ENCODE results near the gene APOC1. TPM values are rescaled to one million over a fixed set of nuclear protein-coding genes. Genes with fewer than 3 reads are reported as not detected.
A peak's percentile ranks its signal among the peaks of the same experiment; 100 is the strongest.

APOC1 gene
- total RNA-seq, 1 experiment from 2014 or later = 48.5 TPM

GRCh38 chr19:44876930-44877535 lies 37.4 kb upstream of the APOC1 start:
- POLR2A ChIA-PET = no interaction called here
- in situ Hi-C loops (cut with HindIII; ENCODE audit: low pct_unique_long_range_greater_than_20kb, low sequenced_read_pairs) (no loop called here), intact Hi-C loops (cut with micrococcal nuclease; ENCODE audit: unreplicated experiment) (no loop called here)
- Histone ChIP-seq H3K4me3 (ENCODE audit: low read depth in 2 of 2, low read length in 2 of 2) (no peak overlapping the region), H3K27ac (ENCODE audit: low read length) (no peak overlapping the region; the same call in 1 of the 2 replicates), H3K4me1 (ENCODE audit: control insufficient read depth, insufficient read depth, low read length) (peaks cover 17% of the 10 kb centered on the region; the same call in 1 of the 2 replicates), H3K36me3 (ENCODE audit: control insufficient read depth, insufficient read depth, low read length) (no peaks in the 10 kb centered on the region; the same call in 1 of the 2 replicates), H3K27me3 (ENCODE audit: control insufficient read depth, insufficient read depth, low read length) (no peaks in the 10 kb centered on the region), H3K9me3 (ENCODE audit: control insufficient read depth, insufficient read depth, low read depth, low read length) (no peaks in the 10 kb centered on the region)
- no peak for ATAC-seq
- BruUV-seq (replicated peaks) = TSS peak; percentile 35
- no peak for DNase-seq (ENCODE audit: low read depth, low spot score)
- CTCF ChIA-PET = no interaction called here
- TF ChIP-seq CTCF (IDR thresholded peaks at IDR 0.05) = no peak
- no peak for TF ChIP-seq TCF7L2 (IDR thresholded peaks at IDR 0.05; ENCODE audit: low read depth, low read length)
- TF ChIP-seq SIN3A (IDR thresholded peaks at IDR 0.05; ENCODE audit: borderline replicate concordance, insufficient read depth, low read depth, low read length) = no peak
- no peak for TF ChIP-seq POLR2AphosphoS5 (IDR thresholded peaks at IDR 0.05; ENCODE audit: low read depth, low read length)
- no peak for TF ChIP-seq REST (IDR thresholded peaks at IDR 0.05; ENCODE audit: insufficient read depth in 1 of 2, low read depth in 2 of 2, low read length in 1 of 2)

GRCh38 chr19:44878120-44878865 lies 36.1 kb upstream of the APOC1 start:
- no peaks in the 10 kb centered on the region for H3K36me3 ChIP-seq (ENCODE audit: control insufficient read depth, insufficient read depth, low read length)
- ChIA-PET CTCF (no interaction called here), POLR2A (no interaction called here)
- H3K27me3 ChIP-seq (ENCODE audit: control insufficient read depth, insufficient read depth, low read length) = no peaks in the 10 kb centered on the region
- H3K9me3 ChIP-seq (ENCODE audit: control insufficient read depth, insufficient read depth, low read depth, low read length) = no peaks in the 10 kb centered on the region
- in situ Hi-C loops (cut with HindIII; ENCODE audit: low pct_unique_long_range_greater_than_20kb, low sequenced_read_pairs) = no loop called here
- TF ChIP-seq REST (IDR thresholded peaks at IDR 0.05; ENCODE audit: insufficient read depth in 1 of 2, low read depth in 2 of 2, low read length in 1 of 2) (no peak), SIN3A (IDR thresholded peaks at IDR 0.05; ENCODE audit: borderline replicate concordance, insufficient read depth, low read depth, low read length) (no peak), POLR2AphosphoS5 (IDR thresholded peaks at IDR 0.05; ENCODE audit: low read depth, low read length) (no peak), CTCF (IDR thresholded peaks at IDR 0.05) (no peak), TCF7L2 (IDR thresholded peaks at IDR 0.05; ENCODE audit: low read depth, low read length) (no peak)
- no TSS peak for BruUV-seq (replicated peaks)
- no peak overlapping the region for H3K4me3 ChIP-seq (ENCODE audit: low read depth in 2 of 2, low read length in 2 of 2)
- H3K4me1 ChIP-seq (ENCODE audit: control insufficient read depth, insufficient read depth, low read length) = peaks cover 17% of the 10 kb centered on the region; the same call in 1 of the 2 replicates
- DNase-seq (ENCODE audit: low read depth, low spot score) (no peak), ATAC-seq (no peak)
- intact Hi-C loops (cut with micrococcal nuclease; ENCODE audit: unreplicated experiment) = no loop called here
- H3K27ac ChIP-seq (ENCODE audit: low read length) = no peak overlapping the region

Data from Panc1 (cell line).